CD4-positive, alpha-beta memory T cell (primary cell): ENCODE results near the gene RCOR3. TPM values are rescaled to one million over a fixed set of nuclear protein-coding genes. Genes with fewer than 3 reads are reported as not detected.
A peak's percentile ranks its signal among the peaks of the same experiment; 100 is the strongest.

Experiments
- CTCF ChIA-PET: fragments of 350-600 bp; sonication (Branson Sonifier 250); formaldehyde crosslinking; loops from one replicate; lab custom pipeline; 2021; ENCODE audit warnings: inconsistent platforms; ENCODE audit not compliant: partially characterized antibody; lab: Charles Lee
- POLR2A ChIA-PET: fragments of 350-600 bp; sonication (Branson Sonifier 250); formaldehyde crosslinking; loops from one replicate; lab custom pipeline; 2021; ENCODE audit not compliant: partially characterized antibody; lab: Charles Lee
- DNase-seq, 5 donors: peaks; one replicate each; pipeline versions ENCODE4 v3.0.0 to v3.0.0-alpha.2; 2020 to 2022; ENCODE audit warnings: mixed read lengths in 1 of 5
- H3K27ac ChIP-seq: one replicate; pipeline ENCODE4 v1.7.0; 2013; ENCODE audit warnings: low read depth, low read length
- H3K27me3 ChIP-seq: 2 replicates; pipeline ENCODE4 v1.7.0; 2013; ENCODE audit warnings: mild to moderate bottlenecking, low read length, moderate library complexity; ENCODE audit not compliant: insufficient read depth
- H3K36me3 ChIP-seq: 2 replicates; pipeline ENCODE4 v1.7.0; 2013; ENCODE audit warnings: mild to moderate bottlenecking, low read length, moderate library complexity; ENCODE audit not compliant: insufficient read depth
- H3K4me1 ChIP-seq: 2 replicates; pipeline ENCODE4 v1.7.0; 2013; ENCODE audit warnings: mild to moderate bottlenecking, low read length, moderate library complexity; ENCODE audit not compliant: insufficient read depth
- H3K4me3 ChIP-seq, 2 donors: one replicate each; pipeline ENCODE4 v1.7.0; 2013; ENCODE audit warnings: low read length in 2 of 2, mild to moderate bottlenecking in 1 of 2
- H3K9me3 ChIP-seq, 2 donors: one replicate each; pipeline ENCODE4 v1.7.0; 2013; ENCODE audit warnings: low read length in 2 of 2, control low read depth in 1 of 2; ENCODE audit not compliant: control insufficient read depth in 1 of 2
- H3K27ac Mint-ChIP-seq, 7 donors: one replicate each; pipeline ENCODE4 v1.8.0; 2020 to 2021; ENCODE audit warnings: mixed read lengths in 7 of 7, mild to moderate bottlenecking in 6 of 7, inconsistent platforms in 3 of 7, moderate library complexity in 3 of 7
- H3K27me3 Mint-ChIP-seq, 2 donors: one replicate each; pipeline ENCODE4 v1.8.0; 2020 to 2021; ENCODE audit warnings: mixed read lengths in 2 of 2
- H3K36me3 Mint-ChIP-seq, 2 donors: one replicate each; pipeline ENCODE4 v1.8.0; 2020 to 2021; ENCODE audit warnings: mixed read lengths in 2 of 2, inconsistent platforms in 1 of 2, mild to moderate bottlenecking in 1 of 2
- H3K4me1 Mint-ChIP-seq, 4 donors: one replicate each; pipeline ENCODE4 v1.8.0; 2020 to 2021; ENCODE audit warnings: mixed read lengths in 4 of 4, mild to moderate bottlenecking in 1 of 4
- H3K4me3 Mint-ChIP-seq, 8 donors: one replicate each; pipeline ENCODE4 v1.8.0; 2020 to 2021; ENCODE audit warnings: mixed read lengths in 8 of 8, mild to moderate bottlenecking in 7 of 8, moderate library complexity in 6 of 8, inconsistent platforms in 3 of 8
- H3K9me3 Mint-ChIP-seq, 8 donors: one replicate each; pipeline ENCODE4 v1.8.0; 2020 to 2021; ENCODE audit warnings: mixed read lengths in 8 of 8, mild to moderate bottlenecking in 5 of 8, inconsistent platforms in 3 of 8, moderate library complexity in 1 of 8
- intact Hi-C: fragments of 100-400 bp; cut with micrococcal nuclease; formaldehyde crosslinking; loops from one replicate; pipeline ENCODE4 v1.15.1; 2023
- polyA plus RNA-seq, 2 donors: library from polyadenylated mRNA; unstranded; fragments of 300-500 nt; fragmentation: Illumina TruSeq; gene quantifications; one replicate each; pipeline ENCODE4 v1.2.3, GENCODE V29; 2021
- total RNA-seq, 2 experiments: library from RNA; stranded (reverse); gene quantifications; one replicate each; pipeline ENCODE4 v1.2.3, GENCODE V29; 2021

The RCOR3 gene
- total and polyA plus RNA-seq, 4 experiments from 2014 or later: 14.4 to 74.7 (median 46.7) TPM

DNA sequence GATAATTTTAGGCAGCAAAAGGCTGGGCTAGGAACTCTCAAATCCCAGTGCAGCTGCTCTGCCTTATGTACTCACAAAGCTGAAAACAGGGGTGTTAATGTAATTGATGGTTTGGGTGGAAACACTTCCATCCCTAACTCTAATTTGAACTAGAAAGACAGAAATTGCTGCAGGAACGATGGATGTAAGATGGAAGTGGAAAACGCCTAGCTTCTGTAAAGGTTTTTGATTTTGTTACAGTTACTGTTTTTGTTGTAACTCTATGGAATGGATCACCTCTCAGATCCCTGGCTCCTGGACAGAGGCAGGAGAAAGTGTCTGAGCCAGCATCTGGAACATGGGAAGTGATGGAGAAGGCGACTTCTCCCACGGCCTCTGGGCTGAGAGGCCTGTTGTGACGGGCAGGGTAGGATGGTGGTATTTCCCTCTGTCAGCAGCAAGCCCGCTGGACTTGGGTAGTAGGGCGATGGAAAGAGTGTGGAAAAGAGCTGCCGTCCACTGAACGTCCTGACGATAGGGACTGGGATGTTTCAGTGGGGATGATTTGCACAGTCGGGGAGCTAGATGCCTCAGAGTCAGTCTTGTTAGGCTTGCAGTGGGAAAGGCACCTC lies 69.0 kb downstream of the RCOR3 start:
- POLR2A ChIA-PET: interaction anchor here (0.9 to 5.3 kb wide), 13 partner anchors 9 to 251 kb away, joined by 3 to 80 read pairs (median 3); partner anchors contain the start of genes RCOR3 and SLC30A1
- DNase-seq: no peak
- H3K27ac Mint-ChIP-seq: peak overlapping the region; percentile 89 to 99 (median 97)
- Histone ChIP-seq H3K36me3 (no peaks in the 10 kb centered on the region), H3K27me3 (no peaks in the 10 kb centered on the region), H3K9me3 (no peaks in the 10 kb centered on the region), H3K27ac (peak overlapping the region; percentile 73), H3K4me3 (peak overlapping the region; percentile 45 to 83), H3K4me1 (peaks cover 78% of the 10 kb centered on the region)
- peak overlapping the region; percentile 97 to 98 (median 98) for H3K4me3 Mint-ChIP-seq
- no peaks in the 10 kb centered on the region for H3K27me3 Mint-ChIP-seq
- H3K36me3 Mint-ChIP-seq: peaks cover 0 to 26% of the 10 kb centered on the region in 2 donors
- H3K4me1 Mint-ChIP-seq: peaks cover 63 to 88% (median 76%) of the 10 kb centered on the region in 4 donors
- intact Hi-C loops: loop anchor here (10.0 kb wide), 2 partner anchors 87 to 883 kb away; no protein-coding TSS in a partner anchor
- H3K9me3 Mint-ChIP-seq: no peaks in the 10 kb centered on the region
- CTCF ChIA-PET: interaction anchor here (0.9 to 13.1 kb wide), 13 partner anchors 14 to 186 kb away, joined by 3 to 250 read pairs (median 5); no protein-coding TSS in a partner anchor

DNA sequence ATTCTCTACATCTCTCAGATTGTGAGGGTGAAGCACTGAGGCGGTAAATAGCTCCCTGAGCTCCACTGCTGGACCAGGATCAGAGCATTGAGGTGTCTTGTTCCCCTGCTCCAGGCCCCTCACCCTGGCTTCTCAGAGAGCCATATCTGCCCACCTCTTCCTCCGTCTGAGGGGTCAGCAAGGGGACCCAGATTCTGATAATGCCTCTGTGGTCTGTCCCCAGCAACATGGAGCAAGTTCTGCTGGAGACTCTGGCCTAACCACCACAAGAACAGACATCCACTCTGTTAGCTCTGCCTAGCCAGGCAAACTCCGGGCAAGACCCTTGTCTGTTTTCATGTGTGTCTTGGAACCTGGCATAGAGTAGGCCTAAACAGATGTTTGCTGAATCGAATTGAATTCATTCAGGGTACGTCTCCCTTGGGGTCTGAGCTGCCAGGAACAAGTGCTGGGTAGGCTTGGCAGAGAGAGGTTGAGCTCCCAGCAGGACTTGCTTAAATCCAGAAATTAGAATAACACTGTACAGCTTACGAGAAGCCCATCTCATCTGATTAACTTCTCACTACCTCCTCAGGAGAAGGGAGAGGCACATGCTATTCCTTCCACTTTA lies 69.8 kb downstream of the RCOR3 start:
- Histone ChIP-seq H3K9me3 (no peaks in the 10 kb centered on the region), H3K27ac (peak overlapping the region; percentile 73), H3K36me3 (no peaks in the 10 kb centered on the region), H3K4me1 (peaks cover 79% of the 10 kb centered on the region), H3K4me3 (peak overlapping the region; percentile 45 to 83), H3K27me3 (no peaks in the 10 kb centered on the region)
- no peaks in the 10 kb centered on the region for H3K27me3 Mint-ChIP-seq
- H3K36me3 Mint-ChIP-seq: peaks cover 0 to 26% of the 10 kb centered on the region in 2 donors
- CTCF ChIA-PET: interaction anchor here (0.9 to 13.1 kb wide), 13 partner anchors 8 to 185 kb away, joined by 3 to 250 read pairs (median 5); no protein-coding TSS in a partner anchor
- peak overlapping the region; percentile 97 to 98 (median 98) for H3K4me3 Mint-ChIP-seq
- H3K9me3 Mint-ChIP-seq: no peaks in the 10 kb centered on the region
- H3K27ac Mint-ChIP-seq: peak overlapping the region; percentile 89 to 99 (median 97)
- H3K4me1 Mint-ChIP-seq: peaks cover 63 to 87% (median 76%) of the 10 kb centered on the region in 4 donors
- no peak for DNase-seq
- POLR2A ChIA-PET: interaction anchor here (0.5 to 5.3 kb wide), 13 partner anchors 9 to 147 kb away, joined by 3 to 80 read pairs (median 5); no protein-coding TSS in a partner anchor
- intact Hi-C loops: loop anchor here (10.0 kb wide), 2 partner anchors 86 to 884 kb away; no protein-coding TSS in a partner anchor

DNA sequence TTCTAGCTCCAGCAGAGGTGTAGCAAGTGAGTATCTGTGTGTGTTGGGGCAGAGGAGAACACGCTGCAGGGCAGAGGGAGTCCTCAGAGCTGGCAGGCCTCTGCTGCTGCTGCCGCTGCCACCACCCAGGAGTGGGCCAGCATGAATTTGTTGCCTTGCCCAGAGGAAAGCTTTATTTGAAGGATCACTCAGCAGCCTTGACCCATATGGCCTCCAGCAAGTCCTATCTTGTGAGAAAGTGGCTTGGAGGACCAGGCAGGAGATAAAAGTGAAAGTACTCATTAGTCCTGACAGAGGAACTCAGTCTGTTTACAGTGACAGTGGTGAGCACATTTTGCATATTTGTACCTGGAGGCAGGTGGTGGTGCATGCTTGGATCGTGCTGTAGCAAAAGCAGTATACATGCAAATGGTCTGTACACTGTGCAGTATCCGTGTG lies 70.6 kb downstream of the RCOR3 start:
- peaks cover 66 to 91% (median 79%) of the 10 kb centered on the region in 4 donors for H3K4me1 Mint-ChIP-seq
- H3K9me3 Mint-ChIP-seq: no peaks in the 10 kb centered on the region
- H3K4me3 ChIP-seq: no peak overlapping the region
- peaks cover 87% of the 10 kb centered on the region for H3K4me1 ChIP-seq
- POLR2A ChIA-PET: interaction anchor here (1.2 to 5.3 kb wide), 8 partner anchors 8 to 87 kb away, joined by 4 to 80 read pairs (median 7); no protein-coding TSS in a partner anchor
- H3K36me3 ChIP-seq: no peaks in the 10 kb centered on the region
- CTCF ChIA-PET: interaction anchor here (1.1 to 13.1 kb wide), 7 partner anchors 8 to 184 kb away, joined by 3 to 250 read pairs (median 14); no protein-coding TSS in a partner anchor
- H3K27ac ChIP-seq: peak overlapping the region; percentile 73
- intact Hi-C loops: loop anchor here (10.0 kb wide), 2 partner anchors 85 to 885 kb away; no protein-coding TSS in a partner anchor
- peak overlapping the region; percentile 97 to 98 (median 98) for H3K4me3 Mint-ChIP-seq
- H3K27ac Mint-ChIP-seq: peak overlapping the region; percentile 89 to 99 (median 97)
- DNase-seq: peak in 2 of 5 donors; percentile 24 to 26
- no peaks in the 10 kb centered on the region for H3K27me3 Mint-ChIP-seq
- H3K27me3 ChIP-seq: no peaks in the 10 kb centered on the region
- H3K9me3 ChIP-seq: no peaks in the 10 kb centered on the region
- peaks cover 0 to 26% of the 10 kb centered on the region in 2 donors for H3K36me3 Mint-ChIP-seq

DNA sequence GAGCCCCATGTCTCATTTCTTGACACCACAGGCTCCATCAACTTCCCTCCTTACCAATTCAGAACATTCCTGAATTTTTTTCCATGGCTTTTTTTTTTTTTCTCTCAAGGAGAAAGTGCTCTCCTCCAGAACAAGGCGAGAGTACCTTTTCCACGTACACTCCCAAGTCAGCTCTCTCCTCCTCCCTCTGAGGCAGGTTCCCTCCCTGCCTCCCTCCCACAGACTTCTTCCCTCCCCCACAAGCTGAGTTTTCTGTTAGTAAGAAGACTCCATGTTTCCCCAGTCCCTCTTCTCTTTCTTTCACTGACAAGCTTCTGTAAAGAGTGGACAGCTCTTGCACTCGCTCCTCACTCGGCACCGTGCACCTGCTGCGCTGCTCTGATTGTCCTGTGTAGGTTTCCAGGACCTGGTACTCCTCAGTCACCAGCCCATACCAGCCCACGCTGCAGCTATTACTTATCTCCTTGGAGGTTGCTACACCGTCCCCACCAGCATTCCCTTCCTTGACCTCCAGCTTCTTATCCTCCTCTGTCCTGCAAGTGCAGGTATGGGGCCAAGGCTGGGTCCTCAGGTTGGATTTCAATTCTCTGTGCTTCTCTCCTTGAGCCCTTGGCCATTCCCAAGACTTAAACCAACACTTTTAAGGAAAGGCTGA lies 71.2 kb downstream of the RCOR3 start:
- Histone ChIP-seq H3K4me3 (peak overlapping the region in 1 of 2 donors; percentile 17), H3K4me1 (peaks cover 89% of the 10 kb centered on the region), H3K27me3 (no peaks in the 10 kb centered on the region), H3K9me3 (no peaks in the 10 kb centered on the region), H3K36me3 (no peaks in the 10 kb centered on the region), H3K27ac (peak overlapping the region; percentile 73)
- no peak for DNase-seq
- H3K27me3 Mint-ChIP-seq: no peaks in the 10 kb centered on the region
- ChIA-PET POLR2A (interaction anchor here (1.2 to 5.3 kb wide), 8 partner anchors 8 to 86 kb away, joined by 4 to 80 read pairs (median 7); no protein-coding TSS in a partner anchor), CTCF (interaction anchor here (1.1 to 13.1 kb wide), 4 partner anchors 9 to 184 kb away, joined by 3 to 250 read pairs (median 22); no protein-coding TSS in a partner anchor)
- H3K9me3 Mint-ChIP-seq: no peaks in the 10 kb centered on the region
- peaks cover 72 to 93% (median 83%) of the 10 kb centered on the region in 4 donors for H3K4me1 Mint-ChIP-seq
- peaks cover 0 to 28% of the 10 kb centered on the region in 2 donors for H3K36me3 Mint-ChIP-seq
- peak overlapping the region; percentile 97 to 98 (median 98) for H3K4me3 Mint-ChIP-seq
- intact Hi-C loops: no loop called here
- H3K27ac Mint-ChIP-seq: peak overlapping the region; percentile 89 to 99 (median 97)

DNA sequence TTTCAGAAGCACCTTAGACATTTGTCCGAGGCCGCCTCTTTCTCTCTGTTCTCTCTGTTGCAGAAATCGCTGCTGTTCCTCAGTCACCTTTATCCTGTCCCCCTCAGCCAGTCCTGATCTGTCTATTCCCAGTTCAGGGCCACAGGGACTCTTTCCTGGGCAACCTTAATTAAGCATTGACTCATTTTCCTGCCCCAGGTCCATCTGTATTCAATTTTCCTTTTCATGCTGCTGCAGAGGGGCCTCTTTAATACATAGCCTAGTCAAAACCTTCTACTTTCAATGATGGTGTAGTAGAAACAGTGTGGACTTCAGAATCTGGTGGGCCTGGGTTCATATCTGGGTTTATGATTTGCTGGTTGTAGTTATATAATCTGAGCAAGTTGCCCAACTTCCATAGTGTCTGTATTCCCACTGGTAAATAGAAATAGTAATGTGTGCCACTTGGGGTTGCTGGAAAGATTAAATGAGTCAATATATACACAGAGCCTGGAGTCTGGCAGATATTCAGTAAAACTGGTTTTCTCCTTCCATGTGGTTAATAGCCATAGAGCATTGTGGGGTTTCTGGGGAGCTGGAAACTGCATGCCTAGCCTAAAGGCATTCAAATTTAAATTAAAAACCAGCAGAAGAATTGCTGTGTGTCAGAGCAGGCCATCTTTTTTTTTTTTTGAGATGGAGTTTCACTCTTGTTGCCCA lies 72.0 kb downstream of the RCOR3 start:
- intact Hi-C loops: no loop called here
- no peaks in the 10 kb centered on the region for H3K9me3 ChIP-seq
- Mint-ChIP-seq H3K4me3 (peak overlapping the region; percentile 63 to 98 (median 98)), H3K9me3 (no peaks in the 10 kb centered on the region), H3K27ac (peak overlapping the region; percentile 89 to 99 (median 97)), H3K4me1 (peaks cover 74 to 93% (median 84%) of the 10 kb centered on the region in 4 donors), H3K27me3 (no peaks in the 10 kb centered on the region), H3K36me3 (peaks cover 0 to 27% of the 10 kb centered on the region in 2 donors)
- peaks cover 89% of the 10 kb centered on the region for H3K4me1 ChIP-seq
- no peak for DNase-seq
- no peak overlapping the region for H3K4me3 ChIP-seq
- no peaks in the 10 kb centered on the region for H3K27me3 ChIP-seq
- H3K36me3 ChIP-seq: no peaks in the 10 kb centered on the region
- ChIA-PET CTCF (interaction anchor here (5.8 to 21.4 kb wide), 3 partner anchors 4 to 183 kb away, joined by 39 to 250 read pairs (median 250); partner anchors contain the start of gene TRAF5), POLR2A (interaction anchor here (0.8 kb wide), 1 partner anchor 65 kb away, joined by 3 read pairs; no protein-coding TSS in a partner anchor)
- H3K27ac ChIP-seq: no peak overlapping the region

DNA sequence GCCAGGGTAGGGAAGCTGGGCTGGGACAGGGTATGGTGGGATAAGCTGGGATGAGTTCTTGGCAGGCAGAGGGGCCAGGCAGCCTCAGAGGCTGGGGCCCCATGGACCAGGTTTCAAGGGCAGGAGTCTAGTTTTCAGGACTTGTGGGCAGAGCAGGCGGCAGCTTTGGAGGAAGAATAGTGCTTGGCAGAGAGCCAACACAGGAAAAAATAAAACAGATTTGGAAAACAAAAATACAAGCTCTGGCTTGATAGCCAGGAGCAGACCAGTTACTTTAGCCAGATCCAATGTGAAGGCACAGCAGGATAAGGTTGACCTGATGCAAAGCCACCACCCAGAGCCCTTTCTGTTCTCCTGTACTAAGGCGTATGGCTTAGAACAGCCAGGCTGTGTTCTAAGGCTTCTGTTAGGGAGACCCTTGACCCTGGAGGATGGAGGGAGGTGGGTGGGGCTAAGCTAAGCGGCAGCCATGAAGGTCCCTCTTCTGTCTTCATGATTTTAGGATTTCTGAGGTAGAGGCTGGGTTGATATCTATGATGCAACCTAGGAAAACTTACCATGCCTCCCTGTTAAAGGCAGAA lies 73.0 kb downstream of the RCOR3 start:
- Histone ChIP-seq H3K4me1 (peaks cover 96% of the 10 kb centered on the region), H3K27me3 (no peaks in the 10 kb centered on the region), H3K4me3 (no peak overlapping the region), H3K36me3 (no peaks in the 10 kb centered on the region), H3K27ac (no peak overlapping the region), H3K9me3 (no peaks in the 10 kb centered on the region)
- Mint-ChIP-seq H3K4me1 (peaks cover 79 to 98% (median 91%) of the 10 kb centered on the region in 4 donors), H3K36me3 (peaks cover 3 to 25% of the 10 kb centered on the region in 2 donors), H3K27me3 (no peaks in the 10 kb centered on the region), H3K9me3 (no peaks in the 10 kb centered on the region), H3K4me3 (peak overlapping the region in 6 of 8 donors; percentile 17 to 98 (median 60)), H3K27ac (peak overlapping the region; percentile 32 to 97 (median 88))
- intact Hi-C loops: no loop called here
- DNase-seq: no peak
- POLR2A ChIA-PET: interaction anchor here (0.8 to 1.5 kb wide), 3 partner anchors 15 to 64 kb away, joined by 3 to 5 read pairs (median 3); no protein-coding TSS in a partner anchor
- CTCF ChIA-PET: interaction anchor here (1.5 to 21.4 kb wide), 3 partner anchors 5 to 181 kb away, joined by 3 to 250 read pairs (median 250); partner anchors contain the start of gene TRAF5
